DMS79 treated with DMSO at 0.1 percent for 48 hours (cell line): ENCODE data around the gene ZCWPW1.
"Not testable (repeated sequence)": the region's sequence is repeated elsewhere in the genome, so short reads cannot be mapped to it uniquely, and the experiment has no call there.

Source experiments
- DNase-seq: peaks from one replicate; lab custom pipeline; 2025; lab: John Stamatoyannopoulos, UW

The ZCWPW1 gene

DNA sequence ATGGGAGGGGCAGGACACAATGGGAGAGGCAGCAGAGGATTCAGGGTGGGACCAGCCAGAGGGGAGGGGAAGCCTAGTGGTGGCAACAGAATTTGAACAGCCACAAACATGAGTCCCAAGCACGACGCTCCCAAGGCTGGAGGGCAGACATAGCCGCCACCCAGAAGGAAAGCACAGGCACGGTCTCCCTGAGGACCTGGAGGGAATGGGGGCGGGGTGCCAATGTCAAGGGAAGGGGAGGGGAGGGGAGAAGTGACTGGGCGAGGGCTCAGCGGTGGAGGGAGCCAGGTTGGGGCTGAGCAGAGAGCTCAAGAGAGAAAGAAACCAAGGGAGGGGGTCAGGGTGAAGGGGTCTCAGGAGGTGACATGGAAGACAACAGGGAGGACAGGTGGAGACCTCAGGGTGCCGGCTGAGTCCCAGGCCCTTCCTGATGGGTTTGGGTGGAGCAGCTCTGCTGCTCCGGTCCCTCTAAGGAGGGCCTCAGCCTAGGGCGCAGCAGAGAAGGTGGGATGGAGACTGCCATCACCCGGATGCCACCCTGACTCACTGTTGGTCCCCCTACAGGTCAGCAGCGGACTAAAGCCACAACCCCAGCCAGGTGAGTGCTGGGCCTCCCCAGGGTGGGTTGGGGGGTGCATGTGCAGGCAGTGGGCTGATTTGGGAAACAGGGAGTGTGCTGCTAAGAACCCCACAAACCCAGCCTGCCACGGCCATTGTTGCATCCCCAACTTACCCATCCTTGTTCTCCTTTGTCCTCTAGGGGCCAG, 31.0 kb downstream of the ZCWPW1 start:
- DNase-seq, result no peak

- DNase-seq, result no peak
These were observed 32.0 kb downstream of the ZCWPW1 start for GRCh38 chr7:100396421-100396982.

DNA sequence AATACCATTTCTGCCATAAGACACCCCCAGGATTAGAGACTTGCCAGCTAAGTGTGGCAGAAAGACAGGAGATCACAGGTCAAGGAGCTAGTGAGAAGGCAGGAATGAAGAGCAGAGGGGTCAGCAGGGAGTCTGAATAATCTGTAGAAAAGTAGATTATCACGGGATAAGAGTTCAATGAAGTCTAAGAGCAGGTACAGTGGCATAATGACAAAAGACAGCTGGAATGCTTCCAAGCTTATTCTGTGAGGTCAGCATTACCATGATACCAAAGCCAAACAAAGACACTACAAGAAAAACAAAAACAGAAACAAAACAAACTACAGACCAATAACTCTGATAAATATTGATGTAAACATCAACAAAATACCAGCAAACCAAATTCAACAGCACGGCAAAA, 34.4 kb downstream of the ZCWPW1 start:
- DNase-seq, result no peak

- no peak for DNase-seq
These were observed 35.1 kb downstream of the ZCWPW1 start for GRCh38 chr7:100393233-100393905.

GRCh38 chr7:100390286-100391009, 38.1 kb downstream of the ZCWPW1 start:
- no peak for DNase-seq

GRCh38 chr7:100389437-100390088, 38.9 kb downstream of the ZCWPW1 start:
- DNase-seq, result no peak

DNA sequence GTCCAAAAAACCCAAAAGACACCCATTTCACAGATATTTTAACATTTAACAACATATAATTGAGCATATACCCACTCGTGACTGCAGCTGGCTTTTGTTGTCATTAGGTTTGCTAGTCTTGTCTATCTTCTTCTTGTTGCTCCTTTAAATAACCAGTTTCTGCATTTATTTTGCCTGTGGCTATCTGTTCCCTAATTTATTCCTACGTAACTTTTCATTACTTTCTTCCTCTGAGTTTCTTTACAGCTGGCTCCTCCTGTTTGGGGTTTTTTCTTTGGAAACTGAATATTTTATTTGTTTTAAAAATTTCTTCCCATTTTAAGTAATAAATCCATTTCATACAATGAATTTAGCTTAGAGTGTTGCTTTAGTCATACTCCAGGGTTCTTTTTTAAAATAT, 40.8 kb downstream of the ZCWPW1 start:
- no peak for DNase-seq

DNA sequence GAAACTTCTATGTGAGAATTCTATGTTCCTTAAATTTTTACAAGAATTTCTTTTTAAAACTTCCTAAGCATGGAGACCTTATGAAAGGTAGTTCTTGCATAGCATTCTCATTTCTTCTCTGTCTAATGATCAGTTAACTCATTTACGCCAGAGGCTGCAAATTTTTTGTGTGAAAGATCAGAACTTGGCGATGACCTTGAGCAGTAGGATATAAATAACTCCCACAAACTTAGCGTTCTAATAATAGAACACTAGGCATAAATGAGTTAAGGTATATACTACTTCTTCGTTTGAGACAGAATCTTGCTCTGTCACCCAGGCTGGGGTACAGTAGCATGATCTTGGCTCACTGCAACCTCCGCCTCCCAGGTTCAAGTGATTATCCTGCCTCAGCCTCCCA, 41.6 kb downstream of the ZCWPW1 start:
- no peak for DNase-seq

DNA sequence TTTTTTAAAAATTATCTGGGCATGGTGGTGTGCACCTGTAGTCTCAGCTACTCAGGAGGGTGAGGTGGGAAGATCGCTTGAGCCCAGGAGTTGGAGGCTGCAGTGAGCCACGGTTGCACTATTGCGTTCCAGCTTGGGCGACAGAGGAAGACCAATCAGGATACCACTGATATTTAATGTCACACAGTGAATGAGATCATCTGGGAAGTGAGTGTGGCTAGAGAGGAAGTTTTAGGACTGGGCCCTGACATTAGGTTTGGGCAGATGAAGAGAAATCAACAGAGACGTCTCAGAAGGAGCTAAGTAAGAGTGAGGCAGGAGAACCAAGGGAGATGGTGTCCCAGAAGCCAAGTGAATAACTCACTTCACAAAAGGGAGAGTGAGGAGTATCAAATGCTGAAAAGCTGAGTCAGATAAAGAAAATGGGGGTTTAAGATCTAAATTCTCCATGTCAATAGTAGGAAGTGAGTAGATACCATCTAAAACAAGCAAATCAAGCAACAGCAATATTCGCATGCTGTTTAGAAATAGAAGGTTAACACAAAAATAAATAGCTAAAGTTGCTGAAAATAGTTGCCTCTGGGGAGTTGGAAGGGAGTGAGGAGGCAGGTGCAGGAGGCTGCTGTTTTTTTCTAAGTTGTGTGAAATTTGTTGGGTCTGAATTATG, 43.7 kb downstream of the ZCWPW1 start:
- no peak for DNase-seq

GRCh38 chr7:100382234-100382853, 46.2 kb downstream of the ZCWPW1 start:
- not testable (repeated sequence) for DNase-seq

DNA sequence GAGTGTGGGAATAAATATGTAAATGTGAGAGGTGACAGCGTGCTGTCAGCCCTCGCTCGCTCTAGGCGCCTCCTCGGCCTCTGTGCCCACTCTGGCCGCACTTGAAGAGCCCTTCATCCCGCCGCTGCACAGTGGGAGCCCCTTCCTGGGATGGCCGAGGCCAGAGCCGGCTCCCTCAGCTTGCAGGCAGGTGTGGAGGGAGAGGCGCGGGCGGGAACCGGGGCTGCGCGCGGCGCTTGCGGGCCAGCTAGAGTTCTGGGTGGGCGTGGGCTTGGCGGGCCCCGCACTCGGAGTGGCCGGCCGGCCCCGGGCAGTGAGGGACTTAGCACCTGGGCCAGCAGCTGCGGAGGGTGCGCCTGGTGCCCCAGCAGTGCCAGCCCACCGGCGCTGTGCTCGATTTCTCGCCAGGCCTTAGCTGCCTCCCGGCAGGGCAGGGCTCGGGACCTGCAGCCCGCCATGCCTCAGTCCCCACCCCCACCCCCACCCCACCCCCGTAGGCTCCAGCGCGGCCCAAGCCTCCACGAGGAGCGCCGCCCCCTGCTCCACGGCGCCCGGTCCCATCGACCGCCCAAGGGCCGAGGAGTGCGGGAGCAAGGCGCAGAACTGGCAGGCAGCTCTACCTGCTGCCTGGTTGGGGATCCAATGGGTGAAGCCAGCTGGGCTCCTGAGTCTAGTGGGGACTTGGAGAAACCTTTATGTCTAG, 46.8 kb downstream of the ZCWPW1 start:
- not testable (repeated sequence) for DNase-seq

DNA sequence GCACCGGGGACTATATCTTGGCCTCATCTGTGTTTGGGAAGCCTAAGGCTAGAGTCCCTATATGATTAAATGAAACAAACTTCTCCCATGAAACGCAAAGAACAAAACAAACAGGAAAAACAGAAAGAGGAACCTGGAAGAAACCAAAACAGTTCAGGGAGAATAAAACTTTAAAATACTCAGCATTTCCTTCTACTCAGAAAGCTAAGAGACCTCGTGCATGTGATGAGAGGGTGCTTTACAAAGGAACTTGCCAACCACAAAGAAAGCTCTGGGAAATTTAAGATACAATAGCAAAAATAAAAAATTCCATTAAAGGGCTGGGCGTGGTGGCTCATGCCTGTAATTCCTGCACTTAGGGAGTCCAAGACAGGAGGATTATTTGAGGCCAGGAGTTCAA, 48.3 kb downstream of the ZCWPW1 start:
- no peak for DNase-seq

- no peak for DNase-seq
These were observed 50.3 kb downstream of the ZCWPW1 start for GRCh38 chr7:100378114-100378755.

DNA sequence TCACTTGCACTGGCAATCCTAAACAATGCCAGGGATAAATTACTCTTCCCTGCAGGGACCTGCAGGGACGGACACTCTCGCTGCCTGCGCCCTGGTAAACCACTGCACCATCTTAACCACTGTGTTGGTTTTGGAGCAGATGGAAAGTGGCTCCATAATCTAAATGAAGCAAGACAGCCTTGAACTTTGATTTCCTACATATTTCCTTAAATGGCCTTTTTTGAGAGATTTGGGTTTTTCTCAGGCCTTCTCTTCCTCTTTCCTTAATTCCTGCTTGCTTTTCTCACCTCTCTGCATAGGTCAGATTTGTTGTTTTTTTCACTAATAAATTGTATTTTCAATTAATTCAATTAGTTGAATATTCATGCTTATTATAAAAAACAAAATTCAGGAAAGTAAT, 52.4 kb downstream of the ZCWPW1 start:
- DNase-seq, result no peak

- DNase-seq, result no peak
These were observed 53.9 kb downstream of the ZCWPW1 start for GRCh38 chr7:100374601-100375000.

DNA sequence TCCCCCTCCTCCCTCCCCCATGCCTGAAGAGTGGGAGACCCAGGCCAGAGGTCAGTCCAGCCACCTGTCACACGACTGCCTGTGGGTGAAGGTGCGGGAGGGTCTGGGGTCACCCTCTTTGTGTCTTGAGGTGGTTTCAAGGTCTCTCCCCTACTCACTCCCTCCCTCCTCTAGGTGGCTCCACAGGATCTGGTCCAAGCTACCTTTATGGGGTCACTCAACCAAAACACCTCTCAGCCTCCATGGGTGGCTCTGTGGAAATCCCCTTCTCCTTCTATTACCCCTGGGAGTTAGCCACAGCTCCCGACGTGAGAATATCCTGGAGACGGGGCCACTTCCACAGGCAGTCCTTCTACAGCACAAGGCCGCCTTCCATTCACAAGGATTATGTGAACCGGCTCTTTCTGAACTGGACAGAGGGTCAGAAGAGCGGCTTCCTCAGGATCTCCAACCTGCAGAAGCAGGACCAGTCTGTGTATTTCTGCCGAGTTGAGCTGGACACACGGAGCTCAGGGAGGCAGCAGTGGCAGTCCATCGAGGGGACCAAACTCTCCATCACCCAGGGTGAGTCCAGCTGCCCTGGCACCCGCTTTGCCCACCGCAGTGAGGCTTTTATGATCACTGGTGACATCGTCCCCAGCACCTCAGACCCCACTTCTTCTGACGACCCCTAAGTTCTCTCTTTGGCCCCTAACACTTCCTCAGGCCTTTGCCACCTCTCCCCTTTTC, 54.5 kb downstream of the ZCWPW1 start:
- DNase-seq, result not testable (repeated sequence)

DNA sequence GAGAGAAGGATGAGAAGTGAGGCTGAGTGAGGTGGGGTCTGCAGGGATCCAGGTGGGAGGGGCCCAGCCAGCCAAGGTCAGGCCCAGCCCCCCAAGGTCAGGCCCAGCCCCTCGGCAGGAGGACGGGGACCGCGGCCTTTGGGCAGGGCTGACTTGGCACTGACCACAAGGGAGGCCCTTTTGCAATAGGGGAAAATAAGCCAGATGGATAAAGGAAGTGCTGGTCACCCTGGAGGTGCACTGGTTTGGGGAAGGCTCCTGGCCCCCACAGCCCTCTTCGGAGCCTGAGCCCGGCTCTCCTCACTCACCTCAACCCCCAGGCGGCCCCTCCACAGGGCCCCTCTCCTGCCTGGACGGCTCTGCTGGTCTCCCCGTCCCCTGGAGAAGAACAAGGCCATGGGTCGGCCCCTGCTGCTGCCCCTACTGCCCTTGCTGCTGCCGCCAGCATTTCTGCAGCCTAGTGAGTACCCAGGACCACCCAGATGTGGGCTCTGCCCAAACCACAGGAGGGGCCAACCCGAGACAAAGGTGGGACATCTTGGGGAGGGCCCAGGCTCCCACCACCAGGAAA, 55.2 kb downstream of the ZCWPW1 start, which contains the start of gene PILRA:
Gene PILRA (plus strand): TSS at position 227 of the 571 bp plus-strand sequence. CDS start 170 bp downstream, at position 397.
- no peak for DNase-seq

- DNase-seq, result no peak
These were observed 55.8 kb downstream of the ZCWPW1 start for GRCh38 chr7:100372694-100373093.

DNA sequence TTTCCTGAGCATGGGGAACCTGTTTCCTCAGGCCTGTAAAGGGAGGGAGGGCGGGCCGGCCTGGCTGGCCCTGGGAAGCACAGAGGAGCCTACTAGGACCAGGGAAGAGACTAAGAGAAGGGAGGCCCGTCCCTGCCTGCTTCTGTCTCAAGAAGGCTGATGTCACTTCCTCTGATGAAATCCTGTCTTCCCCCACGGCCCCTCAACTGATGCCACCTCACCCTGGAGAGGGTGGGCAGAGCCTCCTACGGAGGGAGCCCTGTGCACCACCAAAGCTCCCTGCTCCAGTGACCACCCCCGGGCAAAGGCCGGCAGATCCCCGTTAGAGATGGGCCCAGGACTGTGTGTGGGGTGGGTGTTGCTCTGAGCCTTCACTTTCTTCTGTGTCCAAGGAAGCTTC, 56.2 kb downstream of the ZCWPW1 start:
- DNase-seq, result no peak
